ENCODE results near the gene EFCAB14.
"Not testable (repeated sequence)": the region's sequence is repeated elsewhere in the genome, so short reads cannot be mapped to it uniquely, and the experiment has no call there.

EFCAB14 gene

GRCh38 chr1:46718727-46719622, at the start of gene EFCAB14:
TSS of gene EFCAB14 (minus strand) at chr1:46719114. CDS start at chr1:46718087, 1,027 bp downstream.
- peak; percentile 99 for DNase-seq

- no peak for DNase-seq
Measured at GRCh38 chr1:46768445-46768844, 49.5 kb upstream of the EFCAB14 start.

DNA sequence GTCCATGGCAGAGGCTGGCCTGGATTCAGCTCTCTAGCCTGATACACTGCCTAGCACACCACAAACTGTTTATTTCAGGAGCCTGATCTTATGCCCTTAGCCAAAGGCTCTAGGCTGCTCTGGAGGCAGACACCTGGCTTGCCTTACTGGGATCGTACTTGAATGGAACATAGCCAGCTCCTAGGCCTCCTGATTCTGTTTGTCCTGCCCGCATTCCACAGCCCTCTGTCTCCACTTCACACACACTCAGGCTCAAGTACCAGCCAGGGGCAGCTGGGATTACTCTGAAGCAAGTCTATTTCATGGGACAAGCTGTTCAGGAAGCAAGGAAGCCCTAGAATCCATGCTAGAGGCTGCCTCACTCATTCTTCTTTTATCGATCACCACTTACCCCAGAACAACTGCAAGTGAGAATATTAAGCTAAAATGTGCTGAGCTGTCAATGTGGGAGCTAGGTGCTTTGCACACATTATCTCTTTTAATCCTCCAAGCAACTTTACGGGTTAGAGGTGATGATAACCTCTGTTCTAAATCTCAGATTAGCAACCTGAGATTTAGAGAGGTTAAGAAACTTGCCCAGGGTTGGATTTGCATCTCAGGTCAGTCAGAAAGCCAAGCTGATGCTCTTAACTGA, 48.9 kb upstream of the EFCAB14 start:
- DNase-seq, result no peak

DNA sequence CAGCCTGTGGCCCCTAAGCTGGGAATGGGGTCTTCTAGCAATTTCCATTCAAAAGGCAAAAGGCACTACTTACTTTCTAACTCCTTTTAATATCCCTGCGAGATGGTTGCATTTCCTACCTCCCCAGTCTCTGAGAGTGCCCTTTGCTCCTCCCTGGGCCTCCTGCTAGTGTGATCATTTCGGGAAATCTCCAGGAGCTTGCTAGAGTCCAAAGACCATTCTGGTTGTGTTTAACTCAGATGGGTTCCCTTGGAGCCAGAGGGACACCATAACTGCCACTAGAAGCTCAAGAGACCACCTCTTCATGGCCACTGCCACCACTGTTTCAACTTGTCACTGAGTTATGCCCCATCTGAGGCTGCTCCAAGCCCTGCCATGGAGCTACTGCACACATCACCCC, 45.5 kb upstream of the EFCAB14 start:
- DNase-seq, result no peak

GRCh38 chr1:46761740-46762139, 42.8 kb upstream of the EFCAB14 start:
- no peak for DNase-seq

DNA sequence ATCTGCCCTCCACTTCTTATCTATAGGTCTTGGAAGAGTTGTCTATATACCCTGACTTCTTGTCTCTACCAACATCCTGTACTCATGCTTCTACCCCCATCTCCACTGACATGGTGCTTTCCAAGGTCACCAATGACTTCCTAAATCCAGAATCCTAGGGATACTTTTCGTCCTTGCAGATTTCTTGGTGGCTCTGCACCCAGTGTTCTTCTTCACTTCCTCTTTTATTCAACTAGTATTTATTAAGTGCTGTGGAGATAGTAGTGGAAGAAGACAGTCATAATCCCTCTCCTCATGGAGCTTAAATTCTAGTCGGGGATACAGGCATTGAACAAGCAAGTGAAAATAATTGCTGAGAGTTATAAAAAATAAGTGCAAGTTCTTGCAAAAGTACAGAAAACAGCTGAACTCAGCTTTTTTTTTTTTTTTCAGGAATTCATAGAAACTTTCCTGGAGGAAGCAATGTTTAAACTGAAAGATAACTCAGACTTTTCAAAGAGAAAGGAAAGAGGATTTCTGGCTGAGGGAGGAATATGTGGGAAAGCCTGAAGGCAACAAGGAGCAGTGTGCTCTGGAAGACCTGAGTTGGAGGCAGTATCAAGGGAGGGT, 41.7 kb upstream of the EFCAB14 start:
- DNase-seq, result no peak

DNA sequence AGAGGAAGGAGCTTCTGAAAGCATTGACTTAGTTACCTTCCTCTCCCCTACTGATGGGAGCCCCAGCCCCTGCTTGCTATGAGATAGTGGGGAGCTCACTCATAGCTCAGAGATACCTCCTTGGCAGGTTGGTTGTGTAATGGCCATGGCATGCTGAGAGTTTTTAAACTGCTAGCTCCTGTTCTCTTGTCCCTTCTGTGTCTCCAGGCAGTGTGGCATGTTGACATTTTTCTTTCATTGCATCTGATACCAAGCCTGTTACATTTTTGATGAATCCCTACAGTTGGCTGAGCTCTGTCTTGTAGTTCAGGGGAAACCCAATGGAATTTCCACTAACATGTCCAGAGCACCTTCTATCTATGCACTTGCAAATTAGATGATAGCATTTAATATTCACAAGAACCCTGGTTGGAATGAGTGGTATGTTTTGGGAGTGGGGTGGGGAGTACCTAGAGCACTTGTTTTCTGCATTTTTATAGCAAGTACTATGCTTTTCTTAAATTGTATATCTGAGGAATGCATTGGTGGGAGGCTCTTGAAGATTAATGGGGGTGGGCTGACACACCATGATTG, 39.1 kb upstream of the EFCAB14 start:
- DNase-seq, result no peak

DNA sequence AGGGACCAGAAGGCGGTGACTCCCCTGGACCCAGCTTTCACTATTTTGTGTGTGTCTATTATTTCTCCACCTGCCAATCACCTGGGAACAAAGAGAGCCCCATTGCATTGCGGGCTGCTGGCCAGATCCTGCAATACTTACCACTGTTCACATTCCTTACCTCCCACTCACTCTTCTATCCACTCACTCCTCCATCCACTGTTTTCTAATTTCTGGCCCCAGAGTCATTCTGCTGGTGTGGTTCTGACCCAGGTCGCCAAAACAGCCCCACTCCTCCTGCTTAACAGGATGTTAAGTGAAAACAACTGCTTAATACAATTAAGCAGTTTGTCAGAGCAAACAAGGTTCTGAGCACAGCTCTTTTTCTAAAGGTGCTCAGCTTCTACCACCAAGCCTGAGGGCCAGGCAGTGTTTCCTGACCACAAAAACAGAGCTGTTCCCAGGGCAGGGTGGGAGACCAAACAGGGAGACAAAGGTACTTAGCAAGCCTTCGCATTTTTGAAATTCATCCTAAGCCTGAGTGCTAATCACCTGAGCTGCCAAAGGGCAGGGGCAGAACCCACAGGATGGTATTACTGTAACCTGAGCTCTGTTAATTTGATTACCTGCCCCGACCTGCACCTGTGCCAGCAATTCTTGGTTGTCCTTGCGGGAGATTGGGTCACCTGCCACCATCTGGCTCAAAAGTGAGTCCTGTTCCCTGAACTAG, 38.5 kb upstream of the EFCAB14 start:
- no peak for DNase-seq

DNA sequence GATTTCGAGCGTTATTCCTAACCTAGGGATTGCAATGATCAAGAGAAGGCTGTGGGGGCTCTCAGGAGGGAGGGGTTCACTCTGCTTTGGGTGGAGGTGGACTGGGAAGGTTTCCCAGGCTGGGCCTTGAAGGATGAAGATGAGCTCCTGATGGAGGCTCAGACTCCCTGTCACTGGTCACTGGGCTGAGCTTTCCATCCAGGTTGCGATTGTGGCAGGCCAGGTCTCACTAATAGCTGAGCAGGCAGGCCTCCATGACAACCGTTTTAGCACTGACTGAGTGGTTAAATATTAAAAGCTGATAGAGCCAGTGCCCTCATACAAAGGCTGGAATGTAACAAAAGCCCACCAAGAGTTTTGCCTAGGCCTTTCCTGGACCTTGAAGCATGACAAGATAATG, 36.2 kb upstream of the EFCAB14 start:
- DNase-seq, result no peak

DNA sequence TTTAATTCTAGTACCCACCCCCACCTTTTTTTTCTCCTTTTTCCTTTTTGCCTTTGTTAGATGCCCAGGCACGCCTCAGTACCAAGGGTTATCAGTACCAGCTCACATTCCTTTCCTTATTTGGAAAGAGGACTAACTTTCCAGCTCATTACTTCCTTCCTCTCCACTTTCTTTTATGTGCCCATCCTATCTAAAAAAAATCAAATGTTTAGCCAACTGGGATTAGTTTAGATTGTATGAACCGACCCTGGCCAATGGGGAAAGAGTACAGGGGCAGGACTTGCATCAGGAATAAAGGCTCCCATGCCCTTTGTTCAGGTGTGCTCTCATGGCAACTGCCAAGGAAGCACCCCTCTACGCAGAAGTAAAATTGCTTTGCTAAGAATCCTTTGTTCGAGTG, 35.8 kb upstream of the EFCAB14 start:
- not testable (repeated sequence) for DNase-seq

DNA sequence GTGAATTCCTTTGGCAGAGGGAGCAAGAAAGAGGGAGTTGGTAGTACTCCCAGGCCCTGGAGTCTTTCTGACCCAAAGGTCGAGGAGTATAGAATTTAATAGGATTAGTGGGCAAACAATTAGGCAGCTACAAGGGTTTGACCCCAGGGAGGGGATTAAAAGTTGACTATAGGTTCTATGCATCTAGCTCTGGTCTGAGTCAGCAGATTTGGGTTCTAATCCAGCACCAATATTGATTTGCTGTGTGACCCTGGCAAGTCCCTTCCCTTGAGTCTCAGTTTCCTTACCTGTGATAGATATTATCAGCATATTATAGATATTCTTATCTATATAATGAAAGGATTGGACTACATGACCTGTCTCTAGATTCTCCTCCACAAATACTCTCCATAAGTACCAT, 35.1 kb upstream of the EFCAB14 start:
- DNase-seq, result no peak

DNA sequence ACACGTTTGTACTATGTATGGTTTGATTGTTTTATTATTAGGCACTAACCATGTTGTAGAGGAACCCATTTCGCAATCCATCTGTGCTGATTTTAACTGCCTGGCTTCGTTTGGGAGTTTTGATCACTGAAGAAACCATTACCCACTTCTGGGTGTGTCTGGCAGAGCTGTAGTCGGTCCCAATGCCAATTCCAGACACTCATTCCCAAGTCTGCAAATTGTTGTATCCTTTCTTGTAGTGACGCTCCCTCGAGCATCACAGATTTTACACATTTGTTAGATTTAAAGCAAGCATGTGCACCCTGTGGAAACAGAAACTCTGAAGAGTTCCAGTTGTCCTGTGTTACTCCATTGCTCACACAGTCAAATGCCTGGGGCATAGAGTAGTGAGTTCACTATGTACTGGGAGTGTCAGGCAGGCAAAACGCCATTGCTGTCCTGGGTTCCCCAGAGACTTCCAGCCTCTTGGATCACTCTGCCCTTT, 31.0 kb upstream of the EFCAB14 start:
- DNase-seq, result no peak

- DNase-seq, result no peak
Measured at GRCh38 chr1:46749404-46749803, 30.5 kb upstream of the EFCAB14 start.

DNA sequence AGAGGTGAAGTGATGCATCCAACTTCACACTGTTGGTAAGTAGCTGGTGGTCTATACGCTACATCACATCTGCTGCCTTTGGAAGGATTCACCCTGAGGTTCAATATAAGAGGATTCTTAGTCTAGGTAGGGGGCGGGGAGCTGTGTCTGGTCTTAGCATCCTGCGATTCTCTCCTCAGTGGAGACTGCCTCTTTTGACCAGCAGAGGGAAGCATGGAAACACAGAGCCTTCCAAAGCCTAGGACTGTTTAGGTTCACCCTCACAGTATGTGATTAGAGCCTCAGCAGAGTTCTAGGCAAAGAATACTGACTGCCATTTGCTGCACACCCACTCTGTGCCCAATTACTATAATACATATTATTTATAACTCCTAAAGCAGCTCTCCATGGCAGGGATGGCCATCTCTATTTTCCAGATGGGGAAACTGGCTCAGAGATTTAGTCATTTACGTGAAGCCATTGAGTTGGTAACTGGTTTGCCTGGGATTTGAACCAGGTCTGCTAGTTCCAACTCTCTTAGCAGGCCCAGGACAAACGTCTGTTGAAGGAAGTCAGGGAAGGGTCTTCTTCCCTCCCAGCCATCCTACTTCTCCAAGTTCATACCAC, 28.9 kb upstream of the EFCAB14 start:
- DNase-seq, result no peak

GRCh38 chr1:46742069-46742468, 23.2 kb upstream of the EFCAB14 start:
- no peak for DNase-seq

DNA sequence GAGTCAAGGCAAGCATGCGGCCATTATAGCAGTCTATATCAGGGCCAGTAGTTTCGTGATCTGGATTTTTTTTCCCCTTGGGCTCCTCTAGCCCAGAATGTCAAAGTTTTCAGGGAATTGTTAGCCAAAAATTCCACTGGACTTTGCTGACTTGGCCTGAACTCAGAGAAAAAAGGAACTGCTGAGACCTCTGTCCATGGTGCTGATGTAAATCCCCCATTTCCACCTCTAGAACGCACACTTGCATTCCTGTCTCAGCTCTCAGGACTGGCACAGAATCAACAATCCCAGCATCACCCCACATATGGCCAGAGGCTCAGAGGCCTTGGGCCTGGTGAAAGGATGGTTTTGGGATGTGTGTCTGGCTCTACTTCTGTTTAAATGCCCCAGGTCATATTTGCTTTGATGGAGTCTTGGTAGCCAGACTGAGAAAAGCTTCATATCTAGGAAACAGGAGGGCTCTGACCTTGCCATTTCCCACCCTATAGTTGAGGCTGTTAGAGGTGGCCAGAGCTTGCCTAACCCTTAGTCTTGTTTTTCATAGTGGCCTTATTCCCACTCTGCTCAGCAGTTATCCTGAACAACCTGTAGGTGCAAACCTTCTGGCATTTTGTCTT, 16.9 kb upstream of the EFCAB14 start:
- no peak for DNase-seq

- DNase-seq, result not testable (repeated sequence)
Measured at GRCh38 chr1:46728327-46728873, 9.5 kb upstream of the EFCAB14 start.

- DNase-seq, result no peak
Measured at GRCh38 chr1:46725736-46726108, 6.8 kb upstream of the EFCAB14 start.

- DNase-seq, result peak; percentile 59
Measured at GRCh38 chr1:46724991-46725735, 6.2 kb upstream of the EFCAB14 start.

GRCh38 chr1:46723901-46724300, 5.0 kb upstream of the EFCAB14 start:
- no peak for DNase-seq

DNA sequence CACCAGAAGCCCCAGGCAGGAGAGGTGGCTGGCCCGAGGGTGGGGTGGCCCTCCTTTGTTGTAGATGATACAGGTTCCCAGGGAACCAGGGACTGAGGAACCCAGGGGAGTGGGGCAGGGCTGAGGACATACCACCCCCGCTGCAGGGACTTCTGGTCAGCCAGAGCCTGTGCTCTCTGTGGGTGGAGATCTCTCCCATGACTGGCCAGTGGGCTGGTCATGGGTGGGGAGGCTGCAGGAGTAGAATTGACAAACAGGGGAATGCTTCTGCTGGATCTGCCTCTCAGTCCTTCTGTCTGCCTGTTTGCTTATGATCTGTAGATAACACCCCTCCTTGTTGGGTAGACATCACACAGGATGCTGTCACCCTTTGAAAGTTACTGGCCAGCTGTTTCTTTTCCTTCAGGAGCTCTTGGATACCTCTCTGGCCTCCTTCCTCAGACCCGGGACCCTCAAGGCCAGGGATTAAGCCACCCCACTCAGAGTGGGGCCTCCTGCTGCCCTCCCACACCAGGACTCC, 2.8 kb upstream of the EFCAB14 start:
- no peak for DNase-seq
